ENCODE data around the gene SERPINA5.

The SERPINA5 gene

DNA sequence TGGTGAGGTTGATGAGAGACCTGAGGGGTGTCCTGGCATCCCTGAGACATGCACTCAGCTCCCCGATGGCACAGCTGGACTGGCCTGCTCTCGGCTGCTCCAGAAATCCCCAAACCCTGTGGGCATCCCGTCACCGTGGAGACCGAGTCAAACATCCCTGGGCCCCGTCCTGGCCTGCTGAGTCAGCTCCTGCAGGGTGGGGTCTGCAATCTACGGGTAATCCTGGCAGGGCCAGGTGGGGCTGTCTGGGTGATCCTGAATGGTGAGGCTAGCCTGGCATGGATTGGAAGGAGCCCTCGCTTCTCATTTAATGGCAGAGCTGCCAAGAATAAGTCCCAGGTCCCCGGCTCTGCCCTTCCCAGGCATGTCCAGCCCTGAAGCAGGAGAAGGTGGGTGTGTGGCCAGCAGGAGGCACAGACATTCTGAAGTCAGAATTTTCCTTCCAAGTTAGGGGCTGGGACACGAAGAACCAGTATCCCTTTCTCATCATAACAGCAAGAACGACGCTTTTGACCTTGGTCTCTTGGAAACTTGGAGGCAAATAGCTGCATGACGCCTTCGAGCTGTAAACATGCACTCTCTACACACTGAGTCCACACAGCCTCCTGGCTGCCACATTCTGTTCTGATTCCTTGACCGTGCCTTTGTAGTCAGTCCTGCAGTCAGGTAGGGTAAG, 37.6 kb upstream of the SERPINA5 start:
- Histone ChIP-seq H3K9ac (ENCODE audit: low read depth, low read length) (no peak overlapping the region), H3K27me3 (ENCODE audit: control insufficient read depth, insufficient read depth, low read length) (no peaks in the 10 kb centered on the region), H3K4me3 (ENCODE audit: low read length) (no peak overlapping the region), H3K9me3 (replicated peaks; ENCODE audit: low read length) (no peaks in the 10 kb centered on the region), H3K4me2 (ENCODE audit: low read length) (no peak overlapping the region), H3K36me3 (ENCODE audit: insufficient read depth, low read length) (no peaks in the 10 kb centered on the region), H3K4me1 (ENCODE audit: control insufficient read depth, insufficient read depth, low read length) (peaks cover 22% of the 10 kb centered on the region)

DNA sequence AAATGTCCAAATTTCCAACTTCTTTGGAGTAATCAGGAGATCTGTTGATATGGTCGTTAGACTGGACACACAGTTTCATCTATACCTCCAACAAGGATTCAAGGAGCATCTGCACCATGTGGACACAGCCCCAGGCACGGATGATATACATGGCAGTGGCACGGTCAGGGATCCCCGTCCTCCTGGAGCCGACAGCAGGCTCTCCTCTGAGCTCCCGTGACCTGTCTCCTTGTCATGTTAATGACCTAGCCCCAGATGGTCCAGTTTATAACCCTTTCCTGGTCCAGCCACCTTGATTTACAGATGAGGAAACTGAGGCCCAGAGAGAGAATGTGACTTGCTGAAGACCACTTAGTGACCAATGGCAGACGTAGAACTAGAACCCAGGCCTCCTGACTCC, 36.5 kb upstream of the SERPINA5 start:
- H3K27me3 ChIP-seq (ENCODE audit: control insufficient read depth, insufficient read depth, low read length) = no peaks in the 10 kb centered on the region
- peaks cover 20% of the 10 kb centered on the region for H3K4me1 ChIP-seq (ENCODE audit: control insufficient read depth, insufficient read depth, low read length)
- no peak overlapping the region for H3K4me3 ChIP-seq (ENCODE audit: low read length)
- no peak overlapping the region for H3K4me2 ChIP-seq (ENCODE audit: low read length)
- H3K9ac ChIP-seq (ENCODE audit: low read depth, low read length) = no peak overlapping the region
- H3K36me3 ChIP-seq (ENCODE audit: insufficient read depth, low read length) = no peaks in the 10 kb centered on the region
- no peaks in the 10 kb centered on the region for H3K9me3 ChIP-seq (replicated peaks; ENCODE audit: low read length)

DNA sequence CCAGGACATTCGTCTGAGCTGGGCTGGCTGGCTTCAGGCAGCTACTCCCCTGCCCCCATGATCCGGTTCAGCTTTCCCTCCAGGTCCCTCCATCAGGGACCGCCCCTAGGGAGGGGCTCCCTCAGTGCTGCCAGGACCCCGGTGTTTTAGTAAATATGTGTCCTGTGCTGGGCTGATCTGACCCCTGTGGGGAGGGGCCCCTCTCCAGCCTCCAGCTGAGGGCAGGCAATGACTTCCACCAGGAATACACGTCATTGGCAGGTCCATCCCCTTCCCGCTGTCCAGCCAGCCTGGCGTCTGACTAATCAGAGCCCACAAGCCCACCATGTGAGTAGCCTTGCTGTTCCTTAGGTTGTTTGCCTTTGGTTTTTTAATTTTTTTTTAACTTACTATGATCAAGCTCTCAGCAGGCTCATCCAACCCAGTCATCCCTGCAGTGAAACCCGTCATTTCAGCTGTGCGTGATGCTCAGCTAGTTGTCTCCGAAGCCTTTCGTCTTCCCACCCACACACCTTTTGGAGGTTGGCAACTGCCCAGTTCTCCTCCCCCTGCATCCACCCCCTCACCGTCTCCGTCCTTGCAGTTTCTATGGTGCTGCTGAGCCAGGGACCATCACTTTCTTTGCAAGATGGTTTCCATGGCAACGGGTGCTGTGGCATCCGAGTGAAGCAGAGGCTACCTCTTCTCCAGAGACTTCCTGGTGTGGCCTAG, 35.9 kb upstream of the SERPINA5 start:
- H3K4me1 ChIP-seq (ENCODE audit: control insufficient read depth, insufficient read depth, low read length) = peaks cover 14% of the 10 kb centered on the region

DNA sequence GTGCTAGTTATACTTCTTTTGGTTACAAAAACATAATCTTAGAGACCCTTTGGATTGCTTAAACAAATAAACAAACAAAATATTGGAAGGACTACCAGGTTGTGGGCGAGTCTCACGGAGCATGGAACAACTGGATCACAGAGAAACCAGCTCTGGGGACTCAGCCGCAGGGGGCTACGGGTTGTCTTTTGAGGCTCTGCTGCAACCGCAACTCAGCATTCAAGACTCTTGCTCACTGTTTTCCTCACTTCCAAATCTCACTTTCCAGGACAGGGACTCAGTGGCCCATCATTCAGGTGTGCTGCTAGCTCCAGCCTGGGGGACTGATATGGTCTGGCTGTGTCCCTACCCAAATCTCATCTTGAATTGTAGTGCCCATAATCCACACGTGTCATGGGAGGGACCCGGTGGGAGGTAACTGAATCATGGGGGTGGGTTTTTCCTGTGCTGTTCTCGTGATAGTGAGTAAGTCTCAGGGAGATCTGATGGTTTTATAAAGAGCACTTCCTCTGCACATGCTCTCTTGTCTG, 34.0 kb upstream of the SERPINA5 start:
- no peak overlapping the region for H3K9ac ChIP-seq (ENCODE audit: low read depth, low read length)
- no peaks in the 10 kb centered on the region for H3K9me3 ChIP-seq (replicated peaks; ENCODE audit: low read length)
- H3K36me3 ChIP-seq (ENCODE audit: insufficient read depth, low read length) = no peaks in the 10 kb centered on the region
- no peak overlapping the region for H3K4me3 ChIP-seq (ENCODE audit: low read length)
- peaks cover 5% of the 10 kb centered on the region for H3K4me1 ChIP-seq (ENCODE audit: control insufficient read depth, insufficient read depth, low read length)
- H3K27me3 ChIP-seq (ENCODE audit: control insufficient read depth, insufficient read depth, low read length) = no peaks in the 10 kb centered on the region
- no peak overlapping the region for H3K4me2 ChIP-seq (ENCODE audit: low read length)

More for the DNA sequence above, 35.9 kb upstream of the SERPINA5 start:
- no peak overlapping the region for H3K9ac ChIP-seq (ENCODE audit: low read depth, low read length)
- no peaks in the 10 kb centered on the region for H3K9me3 ChIP-seq (replicated peaks; ENCODE audit: low read length)
- H3K27me3 ChIP-seq (ENCODE audit: control insufficient read depth, insufficient read depth, low read length) = no peaks in the 10 kb centered on the region
- H3K36me3 ChIP-seq (ENCODE audit: insufficient read depth, low read length) = no peaks in the 10 kb centered on the region
- H3K4me2 ChIP-seq (ENCODE audit: low read length) = no peak overlapping the region
- no peak overlapping the region for H3K4me3 ChIP-seq (ENCODE audit: low read length)

DNA sequence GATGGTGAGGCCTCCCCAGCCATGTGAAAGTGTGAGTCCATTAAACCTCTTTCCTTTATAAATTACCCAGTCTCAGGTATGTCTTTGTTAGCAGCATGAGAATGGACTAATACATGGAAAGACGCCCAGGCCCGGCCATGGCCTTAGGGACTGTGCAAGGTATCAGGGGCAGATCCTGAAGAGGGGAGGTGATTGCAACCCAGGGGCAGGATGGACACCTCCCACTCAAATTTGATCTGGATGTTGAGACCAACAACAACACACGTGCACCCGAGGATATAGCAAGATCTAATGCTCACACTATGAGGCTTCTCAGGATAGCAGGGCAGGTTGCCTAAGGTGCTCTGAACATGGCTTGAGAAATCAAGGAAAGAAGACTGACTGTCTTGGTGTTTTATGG, 33.5 kb upstream of the SERPINA5 start:
- no peak overlapping the region for H3K9ac ChIP-seq (ENCODE audit: low read depth, low read length)
- no peak overlapping the region for H3K4me3 ChIP-seq (ENCODE audit: low read length)
- no peak overlapping the region for H3K4me2 ChIP-seq (ENCODE audit: low read length)
- no peaks in the 10 kb centered on the region for H3K27me3 ChIP-seq (ENCODE audit: control insufficient read depth, insufficient read depth, low read length)
- peaks cover under 1% of the 10 kb centered on the region for H3K4me1 ChIP-seq (ENCODE audit: control insufficient read depth, insufficient read depth, low read length)
- no peaks in the 10 kb centered on the region for H3K9me3 ChIP-seq (replicated peaks; ENCODE audit: low read length)
- no peaks in the 10 kb centered on the region for H3K36me3 ChIP-seq (ENCODE audit: insufficient read depth, low read length)

DNA sequence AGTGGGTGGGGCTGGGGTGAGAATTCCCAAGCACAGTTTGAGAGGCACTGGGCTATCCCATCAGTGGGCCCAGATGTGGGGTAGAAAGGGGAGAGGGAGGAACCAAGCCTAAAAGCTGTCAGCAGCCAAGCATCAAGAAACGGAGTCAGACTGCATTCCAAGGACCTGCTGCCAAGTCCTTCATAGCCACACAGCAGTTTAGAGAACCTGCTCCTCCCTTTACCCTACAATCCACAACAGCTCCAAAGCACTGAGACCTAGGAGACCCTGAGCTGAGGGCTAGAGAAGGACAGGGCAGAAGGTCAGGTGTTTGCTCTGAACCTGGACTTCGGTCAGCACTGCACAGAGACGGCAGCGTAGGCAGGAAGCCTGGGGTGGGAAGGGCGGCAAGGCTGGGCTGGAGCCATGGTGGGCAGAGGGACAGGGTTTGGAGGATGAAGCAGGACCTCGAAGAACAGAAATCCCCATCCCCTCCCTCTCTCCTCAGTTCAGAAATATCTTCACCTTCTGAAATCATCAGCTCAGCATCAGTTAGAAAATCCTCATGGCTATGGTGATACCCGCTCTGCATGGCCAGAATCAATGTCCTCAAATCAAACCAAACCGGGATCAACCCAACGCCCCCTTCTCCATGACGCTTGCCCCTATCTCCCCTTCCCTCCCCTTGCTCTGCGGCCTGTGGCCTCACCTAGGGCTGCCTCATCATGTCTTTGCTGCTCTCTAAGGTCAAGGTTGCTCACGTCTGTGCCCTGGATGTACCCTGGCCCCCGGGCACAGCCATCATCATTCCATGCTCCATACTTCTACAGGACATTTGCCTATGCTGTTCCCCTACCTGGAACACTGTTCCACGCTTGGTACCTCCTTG, 32.9 kb upstream of the SERPINA5 start:
- H3K4me1 ChIP-seq (ENCODE audit: control insufficient read depth, insufficient read depth, low read length) = no peaks in the 10 kb centered on the region
- H3K27me3 ChIP-seq (ENCODE audit: control insufficient read depth, insufficient read depth, low read length) = no peaks in the 10 kb centered on the region
- no peak overlapping the region for H3K9ac ChIP-seq (ENCODE audit: low read depth, low read length)
- H3K9me3 ChIP-seq (replicated peaks; ENCODE audit: low read length) = no peaks in the 10 kb centered on the region
- H3K4me2 ChIP-seq (ENCODE audit: low read length) = no peak overlapping the region
- H3K4me3 ChIP-seq (ENCODE audit: low read length) = no peak overlapping the region
- H3K36me3 ChIP-seq (ENCODE audit: insufficient read depth, low read length) = no peaks in the 10 kb centered on the region

DNA sequence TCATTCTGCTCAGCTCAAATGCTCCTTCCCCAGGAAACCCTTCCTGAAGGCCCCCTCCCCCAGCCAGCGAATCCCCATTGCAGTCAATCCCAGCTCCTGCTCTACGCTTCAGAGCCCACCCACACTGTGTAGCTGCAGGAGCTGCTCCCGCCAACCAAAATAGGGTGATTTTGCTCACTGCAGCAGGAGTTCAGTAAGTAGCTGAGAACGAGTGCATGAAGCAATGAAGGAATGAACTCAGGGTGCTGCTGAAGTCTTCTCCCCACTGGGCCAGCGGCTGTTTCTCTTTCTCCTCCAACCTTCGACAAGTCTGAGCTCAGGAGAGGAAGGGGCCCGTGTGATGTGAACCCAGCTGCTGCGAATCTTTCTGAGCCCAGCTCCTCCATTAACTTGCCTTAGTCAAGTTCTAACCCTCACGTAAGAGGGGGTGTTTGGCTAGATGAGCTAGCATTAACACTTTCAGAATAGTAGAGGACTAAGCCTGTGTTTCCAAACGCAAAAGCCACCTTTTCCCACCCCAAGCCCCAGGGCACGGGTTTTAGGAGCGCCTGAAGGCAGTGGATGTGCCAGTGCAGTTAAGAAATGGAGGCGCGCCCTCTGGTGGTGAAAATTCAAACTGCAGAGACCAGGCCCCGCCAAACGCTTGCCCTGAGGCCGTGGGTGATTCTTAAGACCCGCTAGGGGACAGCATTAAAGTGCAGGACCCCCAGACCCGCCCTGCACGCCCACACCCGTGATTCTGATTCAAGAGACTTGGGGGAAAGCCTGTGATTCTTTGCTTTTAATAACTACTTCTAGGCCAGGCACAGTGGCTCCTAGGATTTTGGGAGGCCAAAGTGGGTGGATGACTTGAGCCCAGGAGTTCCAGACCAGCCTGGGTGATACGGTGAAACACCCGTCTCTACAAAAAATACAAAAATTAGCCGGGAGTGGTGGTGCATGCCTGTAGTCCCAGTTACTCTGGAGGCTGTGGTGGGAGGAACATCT, 31.9 kb upstream of the SERPINA5 start:
- no peaks in the 10 kb centered on the region for H3K36me3 ChIP-seq (ENCODE audit: insufficient read depth, low read length)
- no peak overlapping the region for H3K9ac ChIP-seq (ENCODE audit: low read depth, low read length)
- H3K4me3 ChIP-seq (ENCODE audit: low read length) = no peak overlapping the region
- no peaks in the 10 kb centered on the region for H3K27me3 ChIP-seq (ENCODE audit: control insufficient read depth, insufficient read depth, low read length)
- H3K4me2 ChIP-seq (ENCODE audit: low read length) = no peak overlapping the region
- H3K4me1 ChIP-seq (ENCODE audit: control insufficient read depth, insufficient read depth, low read length) = no peaks in the 10 kb centered on the region
- no peaks in the 10 kb centered on the region for H3K9me3 ChIP-seq (replicated peaks; ENCODE audit: low read length)

DNA sequence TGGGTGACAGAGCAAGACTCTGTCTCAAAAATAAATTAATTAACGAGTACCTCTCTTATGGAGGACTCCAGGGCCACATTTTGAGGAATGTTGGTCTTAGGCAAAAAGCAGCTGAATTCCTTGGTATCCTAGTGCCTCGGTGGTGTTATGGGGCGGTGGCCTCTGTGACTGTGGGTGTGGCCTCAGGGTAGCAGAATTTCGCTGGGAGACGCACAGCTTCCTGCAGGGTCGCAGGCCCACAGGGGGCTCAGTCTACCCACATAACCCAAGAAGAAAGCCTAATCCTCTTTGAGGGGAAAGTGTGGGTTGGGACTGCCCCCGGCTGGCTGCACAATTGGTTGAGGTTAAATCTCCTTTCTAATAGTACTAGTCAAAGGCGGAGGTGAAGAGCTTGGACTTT, 31.2 kb upstream of the SERPINA5 start:
- H3K4me3 ChIP-seq (ENCODE audit: low read length) = no peak overlapping the region
- no peak overlapping the region for H3K9ac ChIP-seq (ENCODE audit: low read depth, low read length)
- no peaks in the 10 kb centered on the region for H3K9me3 ChIP-seq (replicated peaks; ENCODE audit: low read length)
- no peaks in the 10 kb centered on the region for H3K27me3 ChIP-seq (ENCODE audit: control insufficient read depth, insufficient read depth, low read length)
- no peak overlapping the region for H3K4me2 ChIP-seq (ENCODE audit: low read length)
- no peaks in the 10 kb centered on the region for H3K36me3 ChIP-seq (ENCODE audit: insufficient read depth, low read length)
- no peaks in the 10 kb centered on the region for H3K4me1 ChIP-seq (ENCODE audit: control insufficient read depth, insufficient read depth, low read length)

DNA sequence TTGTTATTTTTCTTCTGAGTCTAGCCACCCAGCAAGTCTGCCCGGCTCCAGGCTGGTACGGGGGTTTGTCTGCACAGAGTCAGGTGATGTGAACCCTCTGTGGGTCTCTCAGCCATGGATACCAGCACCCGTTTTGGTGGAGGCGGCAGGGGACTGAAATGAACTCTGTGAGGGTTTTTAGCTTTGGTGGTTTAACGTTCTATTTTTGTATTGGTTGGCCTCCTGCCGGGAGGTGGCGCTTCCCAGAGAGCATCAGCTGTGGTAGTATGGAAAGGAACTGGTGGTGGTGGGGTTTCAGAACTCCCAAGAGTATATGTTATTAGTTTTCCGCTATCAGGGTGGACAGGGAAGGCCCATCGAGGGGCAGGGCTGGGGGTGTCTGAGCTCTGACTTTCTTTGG, 25.2 kb upstream of the SERPINA5 start:
- H3K4me3 ChIP-seq (ENCODE audit: low read length) = no peak overlapping the region
- no peaks in the 10 kb centered on the region for H3K27me3 ChIP-seq (ENCODE audit: control insufficient read depth, insufficient read depth, low read length)

DNA sequence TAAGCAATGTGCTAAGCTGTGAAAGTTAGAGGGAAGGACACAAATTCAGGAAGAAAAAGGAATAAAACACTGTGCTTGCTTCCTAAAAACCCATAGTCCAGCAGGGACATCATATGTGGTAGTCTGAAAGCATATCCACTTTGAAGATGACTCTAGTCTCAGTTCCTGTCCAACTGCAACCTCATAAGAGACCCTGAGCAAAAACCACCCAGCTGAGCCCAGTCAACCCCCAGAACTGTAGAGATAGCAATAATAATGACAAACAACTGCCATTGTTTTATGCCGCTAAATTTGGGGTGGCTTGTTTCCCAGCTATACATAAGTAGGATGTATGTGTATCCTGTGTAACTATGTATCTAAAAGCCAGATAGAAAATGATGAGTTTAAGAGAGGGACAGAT, 23.9 kb upstream of the SERPINA5 start:
- Histone ChIP-seq H3K4me2 (ENCODE audit: low read length) (no peak overlapping the region), H3K36me3 (ENCODE audit: insufficient read depth, low read length) (no peaks in the 10 kb centered on the region), H3K27me3 (ENCODE audit: control insufficient read depth, insufficient read depth, low read length) (no peaks in the 10 kb centered on the region), H3K9ac (ENCODE audit: low read depth, low read length) (no peak overlapping the region), H3K4me3 (ENCODE audit: low read length) (no peak overlapping the region), H3K4me1 (ENCODE audit: control insufficient read depth, insufficient read depth, low read length) (peaks cover 8% of the 10 kb centered on the region), H3K9me3 (replicated peaks; ENCODE audit: low read length) (no peaks in the 10 kb centered on the region)

More for the DNA sequence above, 25.2 kb upstream of the SERPINA5 start:
- no peaks in the 10 kb centered on the region for H3K9me3 ChIP-seq (replicated peaks; ENCODE audit: low read length)
- H3K4me2 ChIP-seq (ENCODE audit: low read length) = no peak overlapping the region
- H3K4me1 ChIP-seq (ENCODE audit: control insufficient read depth, insufficient read depth, low read length) = peaks cover 8% of the 10 kb centered on the region
- H3K36me3 ChIP-seq (ENCODE audit: insufficient read depth, low read length) = no peaks in the 10 kb centered on the region
- no peak overlapping the region for H3K9ac ChIP-seq (ENCODE audit: low read depth, low read length)

All from skeletal muscle satellite cell (primary cell).